SK-N-SH treated with all-trans-retinoic acid at 6 μM for 48 hours (cell line): ENCODE data around the gene GSC2.

ENCODE experiments used
- ZFP3 ChIP-seq: fragments of 250-450 bp; sonication (Bioruptor Pico); IDR thresholded peaks from 2 replicates; pipeline ENCODE4 v1.5.0; 2020; ENCODE audit warnings: mild to moderate bottlenecking, moderate library complexity
- TF ChIP-seq, protein P1 (sequence below): fragments of 250-450 bp; sonication (Bioruptor Pico); IDR thresholded peaks from 2 replicates; pipeline ENCODE4 v1.8.0; 2021; ENCODE audit warnings: low read depth, mild to moderate bottlenecking, moderate library complexity, borderline replicate concordance

DNA sequence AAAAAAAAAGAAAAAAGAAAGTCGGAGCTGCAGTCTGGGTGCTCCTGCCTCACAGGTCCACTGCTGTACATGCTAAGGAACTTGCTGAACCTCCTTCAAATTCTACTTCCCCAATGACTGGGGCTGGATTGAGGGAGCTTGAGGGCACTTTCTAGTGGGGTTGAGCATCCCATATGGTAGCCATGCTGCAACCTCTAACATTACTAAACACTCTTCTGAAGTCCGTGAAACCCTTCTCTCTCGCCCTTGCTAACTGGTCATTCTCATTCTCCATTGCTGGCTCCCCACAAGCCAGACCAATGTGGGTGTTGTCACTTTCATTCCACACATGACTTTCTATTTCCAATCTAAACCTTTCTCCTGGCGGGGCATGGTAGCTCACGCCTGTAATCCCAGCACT, 6.9 kb downstream of the GSC2 start:
- no peak for TF ChIP-seq ZFP3 (CRISPR knock-in tag)
- TF ChIP-seq, protein P1, sequence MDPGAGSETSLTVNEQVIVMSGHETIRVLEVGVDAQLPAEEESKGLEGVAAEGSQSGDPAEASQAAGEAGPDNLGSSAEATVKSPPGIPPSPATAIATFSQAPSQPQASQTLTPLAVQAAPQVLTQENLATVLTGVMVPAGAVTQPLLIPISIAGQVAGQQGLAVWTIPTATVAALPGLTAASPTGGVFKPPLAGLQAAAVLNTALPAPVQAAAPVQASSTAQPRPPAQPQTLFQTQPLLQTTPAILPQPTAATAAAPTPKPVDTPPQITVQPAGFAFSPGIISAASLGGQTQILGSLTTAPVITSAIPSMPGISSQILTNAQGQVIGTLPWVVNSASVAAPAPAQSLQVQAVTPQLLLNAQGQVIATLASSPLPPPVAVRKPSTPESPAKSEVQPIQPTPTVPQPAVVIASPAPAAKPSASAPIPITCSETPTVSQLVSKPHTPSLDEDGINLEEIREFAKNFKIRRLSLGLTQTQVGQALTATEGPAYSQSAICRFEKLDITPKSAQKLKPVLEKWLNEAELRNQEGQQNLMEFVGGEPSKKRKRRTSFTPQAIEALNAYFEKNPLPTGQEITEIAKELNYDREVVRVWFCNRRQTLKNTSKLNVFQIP (CRISPR knock-in tag): no peak
